CD1c-positive myeloid dendritic cell (primary cell): ENCODE data around the gene TPTE2.
"Not testable (repeated sequence)": the region's sequence is repeated elsewhere in the genome, so short reads cannot be mapped to it uniquely, and the experiment has no call there.

ENCODE experiments used
- DNase-seq: peaks from one replicate; pipeline ENCODE4 v3.0.0-alpha.2; 2016; ENCODE audit errors: extremely low spot score

TPTE2 gene

GRCh38 chr13:19561127-19561582, at the start of gene TPTE2:
TPTE2 (minus strand) TSS chr13:19561532; CDS start chr13:19503234, 58,298 bp downstream.
- DNase-seq = not testable (repeated sequence)

- DNase-seq = no peak
These were observed 46.3 kb upstream of the TPTE2 start for GRCh38 chr13:19607523-19608078.

GRCh38 chr13:19606737-19607136, 45.4 kb upstream of the TPTE2 start:
- DNase-seq = no peak

- no peak for DNase-seq
These were observed 44.8 kb upstream of the TPTE2 start for GRCh38 chr13:19606152-19606551.

GRCh38 chr13:19605161-19605955, 44.0 kb upstream of the TPTE2 start:
- DNase-seq = no peak

GRCh38 chr13:19604306-19604705, 43.0 kb upstream of the TPTE2 start:
- no peak for DNase-seq

- peak; percentile 9 for DNase-seq
These were observed 40.7 kb upstream of the TPTE2 start for GRCh38 chr13:19601749-19602725.

- DNase-seq = no peak
These were observed 36.2 kb upstream of the TPTE2 start for GRCh38 chr13:19597523-19597922.

GRCh38 chr13:19596960-19597361, 35.6 kb upstream of the TPTE2 start:
- no peak for DNase-seq

GRCh38 chr13:19596086-19596485, 34.8 kb upstream of the TPTE2 start:
- DNase-seq = no peak

GRCh38 chr13:19592657-19593180, 31.4 kb upstream of the TPTE2 start:
- DNase-seq = no peak

GRCh38 chr13:19591864-19592263, 30.5 kb upstream of the TPTE2 start:
- peak; percentile 50 for DNase-seq

GRCh38 chr13:19590423-19590822, 29.1 kb upstream of the TPTE2 start:
- no peak for DNase-seq

- no peak for DNase-seq
These were observed 28.0 kb upstream of the TPTE2 start for GRCh38 chr13:19589312-19589711.

- peak; percentile 15 for DNase-seq
These were observed 26.4 kb upstream of the TPTE2 start for GRCh38 chr13:19587635-19588300.

- DNase-seq = peak; percentile 69
These were observed 25.7 kb upstream of the TPTE2 start for GRCh38 chr13:19586904-19587634.

- DNase-seq = no peak
These were observed 20.3 kb upstream of the TPTE2 start for GRCh38 chr13:19581675-19582074.

GRCh38 chr13:19575230-19575629, 13.9 kb upstream of the TPTE2 start:
- DNase-seq = no peak

GRCh38 chr13:19573120-19573716, 11.9 kb upstream of the TPTE2 start:
- DNase-seq = no peak

GRCh38 chr13:19572280-19572679, 10.9 kb upstream of the TPTE2 start:
- no peak for DNase-seq
